Renal cortical epithelial cell (primary cell): ENCODE results near the gene ST8SIA1. TPM values are rescaled to one million over a fixed set of nuclear protein-coding genes. Genes with fewer than 3 reads are reported as not detected.
A peak's percentile ranks its signal among the peaks of the same experiment; 100 is the strongest.

ENCODE experiments used
- DNase-seq: peaks from one replicate; pipeline ENCODE4 v3.0.0-alpha.2; 2011; ENCODE audit warnings: low read depth
- total RNA-seq: library from RNA; depleted of rRNA; stranded (reverse); fragments of >200 nt; gene quantifications from 2 replicates; pipeline ENCODE4 v1.2.3, GENCODE V29; 2014

The ST8SIA1 gene
- total RNA-seq, 1 donor from 2014 or later = 0.20 TPM

DNA sequence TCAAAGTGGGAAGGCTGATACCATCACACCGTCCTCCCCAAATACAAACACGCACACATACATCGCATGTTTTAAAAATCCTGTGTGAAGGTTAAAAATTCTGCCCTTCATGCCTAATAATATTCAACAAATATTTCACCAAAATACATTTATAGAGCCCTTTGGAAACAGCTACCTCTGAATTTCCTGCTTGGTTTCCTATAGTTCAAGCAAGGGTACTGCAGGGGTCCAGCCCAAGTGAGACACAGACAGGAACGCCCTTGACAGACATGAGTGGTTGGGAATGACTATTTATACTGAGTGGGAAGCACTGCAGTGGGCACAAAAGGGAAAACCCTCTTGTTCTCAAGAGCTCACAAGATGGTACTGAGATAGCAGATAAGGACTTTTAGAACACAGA is 51.0 kb downstream of the ST8SIA1 start:
- DNase-seq = no peak

- DNase-seq = peak; percentile 80
Observed at GRCh38 chr12:22283006-22283506, 51.5 kb downstream of the ST8SIA1 start.

- DNase-seq = peak; percentile 89
Observed at GRCh38 chr12:22282283-22282682, 52.2 kb downstream of the ST8SIA1 start.

DNA sequence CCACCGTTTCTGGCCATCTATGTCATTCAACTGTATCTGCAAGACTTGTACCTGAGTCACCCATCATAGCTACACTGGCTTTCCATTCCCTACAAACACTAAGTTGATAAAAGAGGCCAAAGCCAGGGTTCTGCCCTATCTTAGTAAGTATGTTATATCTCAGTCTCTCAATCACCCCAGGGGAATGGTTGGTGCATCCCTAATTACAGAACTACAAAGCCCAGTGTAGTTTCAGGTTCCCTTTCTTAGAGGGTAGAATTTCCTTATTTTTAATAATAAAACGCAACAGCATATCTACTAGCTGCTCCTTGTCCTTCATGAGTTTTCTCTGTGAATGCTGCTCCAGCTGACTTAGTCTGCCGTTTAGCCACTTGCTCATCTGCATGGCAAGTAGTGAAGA is 57.6 kb downstream of the ST8SIA1 start:
- no peak for DNase-seq

- no peak for DNase-seq
Observed at GRCh38 chr12:22276313-22276712, 58.2 kb downstream of the ST8SIA1 start.

DNA sequence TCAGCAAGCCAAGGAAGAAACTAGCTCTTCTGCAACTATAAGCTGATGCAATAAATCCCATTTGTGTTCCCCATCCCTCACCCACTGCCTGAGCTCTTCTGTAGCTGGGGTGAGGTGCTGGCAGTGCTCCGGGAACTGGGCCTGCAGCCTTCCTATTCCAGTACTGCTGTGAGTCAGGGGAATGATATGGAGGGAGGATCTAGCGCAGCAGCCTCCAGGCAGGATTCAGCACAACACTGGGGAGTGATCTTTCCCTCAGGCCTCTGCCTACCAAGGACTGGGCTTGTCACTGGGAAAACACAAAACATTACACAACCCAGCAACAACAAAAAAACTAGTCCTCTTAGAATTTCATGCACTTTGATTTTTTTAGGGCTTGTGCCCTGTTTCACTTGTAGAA is 58.7 kb downstream of the ST8SIA1 start:
- DNase-seq = peak; percentile 97

GRCh38 chr12:22272335-22273151 is 62.0 kb downstream of the ST8SIA1 start:
- no peak for DNase-seq

DNA sequence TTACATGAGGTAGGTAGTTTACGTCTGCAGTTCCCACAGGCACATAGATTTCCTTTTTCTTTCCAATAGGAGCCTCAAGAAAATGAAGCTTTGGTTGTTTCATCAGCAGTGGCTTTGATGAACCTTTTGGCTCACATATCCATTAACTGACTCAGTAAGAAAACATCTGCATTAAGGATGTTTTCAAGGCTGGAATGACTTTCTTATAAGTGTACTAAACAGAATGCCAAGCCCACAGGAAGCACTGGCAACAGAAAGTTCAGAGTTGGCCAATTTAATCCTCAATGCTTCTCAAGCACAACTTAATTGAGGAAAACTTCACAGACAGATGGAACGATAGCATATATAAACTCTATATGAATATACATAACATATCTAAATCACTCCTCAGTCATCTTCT is 63.5 kb downstream of the ST8SIA1 start:
- peak; percentile 92 for DNase-seq

DNA sequence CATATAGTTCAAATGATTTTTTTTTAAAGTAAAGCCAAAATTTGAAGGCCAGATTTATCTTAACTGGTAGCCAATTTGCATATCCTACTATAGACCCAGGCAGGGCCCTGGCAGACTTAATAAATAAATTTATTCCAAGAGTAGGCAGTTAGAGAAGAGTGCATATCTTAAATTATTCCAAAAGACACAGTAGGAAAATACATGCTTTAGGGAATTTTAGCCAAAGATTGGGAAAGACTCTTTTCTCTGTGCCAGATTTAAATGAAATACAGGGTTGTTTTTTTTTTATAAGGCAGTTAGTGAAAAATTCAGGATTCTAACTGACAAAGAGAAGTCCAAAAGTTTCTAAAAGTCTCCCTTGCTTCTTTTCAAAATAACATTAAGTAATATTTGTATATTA is 65.5 kb downstream of the ST8SIA1 start:
- no peak for DNase-seq

DNA sequence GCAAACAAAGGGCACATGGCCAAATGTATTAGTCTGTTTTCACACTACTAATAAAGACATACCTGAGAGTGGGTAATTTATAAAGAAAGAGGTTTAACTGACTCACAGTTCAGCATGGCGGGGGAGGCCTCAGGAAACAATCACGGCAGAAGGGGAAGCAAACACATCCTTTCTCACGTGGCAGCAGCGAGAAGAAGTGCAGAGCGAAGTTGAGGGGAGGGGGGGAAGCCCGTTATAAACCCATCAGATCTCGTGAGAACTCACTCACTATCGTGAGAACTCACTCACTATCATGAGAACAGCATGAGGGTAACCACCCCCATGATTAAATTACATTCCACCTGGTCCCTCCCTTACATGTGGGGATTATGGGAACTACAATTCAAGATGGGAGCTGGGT is 66.1 kb downstream of the ST8SIA1 start:
- DNase-seq = no peak

- peak; percentile 55 for DNase-seq
Observed at GRCh38 chr12:22266101-22266500, 68.4 kb downstream of the ST8SIA1 start.

GRCh38 chr12:22264380-22264779 is 70.1 kb downstream of the ST8SIA1 start:
- DNase-seq = no peak

- DNase-seq = peak; percentile 33
Observed at GRCh38 chr12:22262309-22262708, 72.2 kb downstream of the ST8SIA1 start.

GRCh38 chr12:22257100-22257499 is 77.4 kb downstream of the ST8SIA1 start:
- DNase-seq = no peak

DNA sequence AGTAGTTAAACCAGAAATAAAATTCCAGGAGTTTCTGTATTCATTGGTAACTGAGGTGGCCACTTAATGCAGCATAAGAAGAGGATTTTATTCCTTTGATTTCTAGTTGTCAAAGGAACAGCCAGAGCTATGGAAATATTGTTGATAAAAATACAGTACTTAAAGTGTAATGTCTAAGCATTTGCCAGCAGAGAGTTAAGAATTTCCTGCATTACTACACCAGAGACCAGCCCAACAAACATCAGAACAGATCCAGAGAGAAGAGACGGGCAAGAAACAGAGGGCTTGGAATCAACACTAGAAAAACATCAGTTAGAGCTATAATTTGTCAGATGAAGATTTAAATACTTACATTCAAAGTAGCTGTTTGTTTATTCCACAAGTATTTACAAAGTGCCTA is 77.9 kb downstream of the ST8SIA1 start:
- no peak for DNase-seq

DNA sequence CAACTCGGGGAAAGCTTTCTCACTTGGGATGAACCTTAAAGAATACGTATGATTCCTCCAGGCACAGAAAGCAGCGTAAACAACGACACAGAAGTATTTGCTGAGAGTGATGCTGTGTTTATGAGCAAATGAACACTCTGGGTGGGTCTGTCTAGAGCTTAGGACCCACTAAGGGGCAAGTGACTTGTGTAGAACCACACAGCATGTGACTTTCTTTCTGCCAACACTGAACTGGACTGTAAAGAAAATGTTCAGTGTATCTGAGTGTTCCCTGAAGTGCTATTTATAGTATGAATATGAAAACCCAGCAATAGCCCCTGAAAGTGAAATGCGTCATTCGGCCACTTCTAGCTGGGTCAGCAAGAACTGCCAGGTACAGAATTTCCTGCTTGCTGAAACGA is 78.5 kb downstream of the ST8SIA1 start:
- no peak for DNase-seq

GRCh38 chr12:22255097-22255496 is 79.4 kb downstream of the ST8SIA1 start:
- DNase-seq = peak; percentile 44

DNA sequence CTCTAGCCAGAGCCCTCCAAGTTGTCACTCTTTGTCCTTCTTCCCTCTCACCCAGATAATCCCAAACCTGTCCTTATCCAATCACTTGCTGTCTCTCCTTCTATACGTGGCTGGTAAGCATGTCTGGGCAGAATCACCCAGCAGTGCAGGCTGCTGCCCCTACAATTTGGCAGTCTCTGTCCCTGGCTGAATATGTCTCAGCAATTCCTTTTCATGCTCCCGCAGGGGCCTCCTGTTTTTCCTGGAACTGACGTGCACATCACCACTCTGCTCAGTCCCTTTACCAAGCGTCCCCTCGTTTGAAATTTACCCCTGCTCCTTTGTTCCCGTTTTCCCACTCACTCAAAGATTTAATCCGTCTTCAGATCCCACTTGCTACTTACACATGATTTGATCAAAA is 80.0 kb downstream of the ST8SIA1 start:
- DNase-seq = no peak

DNA sequence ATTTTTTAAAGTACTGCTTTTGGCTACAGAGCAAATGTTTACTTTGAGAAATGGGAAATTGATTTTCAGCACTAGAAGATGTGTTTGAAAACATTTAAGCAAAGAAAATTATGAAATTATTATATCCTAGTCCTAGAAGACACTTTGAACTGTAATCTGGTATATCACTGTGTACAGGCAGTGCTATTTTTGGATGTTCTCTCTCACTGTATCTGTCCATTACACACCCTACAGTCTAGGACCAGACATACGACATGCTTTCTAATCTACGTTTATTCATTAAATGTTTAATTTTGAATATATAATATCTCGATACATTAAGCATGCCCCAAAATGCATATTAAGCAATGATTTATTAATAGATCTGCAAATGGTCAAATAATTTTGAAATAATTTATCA is 82.5 kb downstream of the ST8SIA1 start:
- DNase-seq = no peak

- peak; percentile 19 for DNase-seq
Observed at GRCh38 chr12:22250762-22251161, 83.7 kb downstream of the ST8SIA1 start.

- DNase-seq = no peak
Observed at GRCh38 chr12:22248571-22249115, 85.9 kb downstream of the ST8SIA1 start.

DNA sequence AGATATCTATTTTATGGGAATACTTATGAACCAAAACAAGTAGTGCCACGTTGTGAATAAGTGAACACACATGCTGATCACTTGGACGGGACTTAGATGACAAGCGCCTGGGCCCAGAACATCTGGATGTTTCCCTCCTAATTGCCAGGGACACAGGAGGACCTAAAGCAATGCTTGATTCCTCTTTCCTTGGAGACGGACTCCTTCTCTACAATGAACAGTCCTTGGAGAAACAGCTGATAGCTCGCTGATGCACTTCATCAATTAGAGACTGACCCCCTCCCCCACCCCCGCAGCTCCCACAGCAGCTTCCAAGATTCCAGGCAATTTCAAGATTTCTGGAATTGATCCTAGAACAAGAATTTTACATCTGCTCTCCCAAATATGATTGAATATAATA is 86.4 kb downstream of the ST8SIA1 start:
- DNase-seq = no peak

DNA sequence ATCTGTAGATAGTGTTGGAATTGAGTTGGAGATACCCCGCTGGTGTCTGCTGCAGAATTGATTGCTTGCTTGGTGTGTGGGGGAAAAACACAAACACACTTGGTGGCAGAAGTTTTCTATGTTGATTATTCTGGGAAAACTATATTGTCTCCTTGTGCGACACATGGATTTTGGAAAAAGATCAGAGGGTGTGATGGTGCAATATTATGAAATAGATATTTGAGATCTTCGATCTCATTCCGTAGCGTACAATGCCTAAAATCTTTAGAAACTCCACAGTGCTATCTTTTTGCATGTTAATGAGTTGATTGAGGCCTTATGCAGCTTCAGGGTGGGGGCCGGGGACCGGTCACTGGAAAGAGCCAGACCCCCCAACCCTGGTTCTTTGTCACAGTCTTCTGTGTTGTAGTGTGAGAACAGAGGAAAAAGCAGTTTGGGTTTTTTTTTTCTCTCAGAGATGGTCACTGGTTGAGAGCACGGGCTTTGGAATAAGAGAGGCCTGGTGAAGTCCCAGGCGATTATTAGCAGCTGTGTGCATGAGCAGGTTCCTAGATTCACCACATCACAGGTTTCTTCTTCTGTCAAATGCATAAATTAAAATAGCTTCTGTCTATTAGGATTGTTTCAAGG is 88.2 kb downstream of the ST8SIA1 start:
- no peak for DNase-seq
